Immature natural killer cell (primary cell): ENCODE results near the gene GDPD5. TPM values are rescaled to one million over a fixed set of nuclear protein-coding genes. Genes with fewer than 3 reads are reported as not detected.

ENCODE experiments used
- DNase-seq, 3 donors: peaks; one replicate each; pipeline ENCODE4 v3.0.0; 2022; ENCODE audit warnings: mixed read lengths in 1 of 3
- H3K27ac Mint-ChIP-seq, 6 donors: one replicate each; pipeline ENCODE4 v1.8.0; 2020; ENCODE audit warnings: mixed read lengths in 6 of 6, mild to moderate bottlenecking in 5 of 6, inconsistent platforms in 4 of 6, moderate library complexity in 3 of 6
- H3K27me3 Mint-ChIP-seq, 3 donors: one replicate each; pipeline ENCODE4 v1.8.0; 2020 to 2021; ENCODE audit warnings: low read depth in 3 of 3, mild to moderate bottlenecking in 3 of 3, mixed read lengths in 3 of 3, moderate library complexity in 3 of 3, inconsistent platforms in 1 of 3
- H3K36me3 Mint-ChIP-seq, 3 donors: one replicate each; pipeline ENCODE4 v1.8.0; 2020; ENCODE audit warnings: mixed read lengths in 3 of 3, inconsistent platforms in 2 of 3, mild to moderate bottlenecking in 2 of 3
- H3K4me1 Mint-ChIP-seq, 2 donors: one replicate each; pipeline ENCODE4 v1.8.0; 2020; ENCODE audit warnings: inconsistent platforms in 2 of 2, mild to moderate bottlenecking in 2 of 2, mixed read lengths in 2 of 2, moderate library complexity in 1 of 2
- H3K4me3 Mint-ChIP-seq, 5 donors: one replicate each; pipeline ENCODE4 v1.8.0; 2020; ENCODE audit warnings: mild to moderate bottlenecking in 5 of 5, mixed read lengths in 5 of 5, inconsistent platforms in 3 of 5, moderate library complexity in 3 of 5
- H3K9me3 Mint-ChIP-seq, 6 donors: one replicate each; pipeline ENCODE4 v1.8.0; 2020; ENCODE audit warnings: mild to moderate bottlenecking in 6 of 6, mixed read lengths in 6 of 6, inconsistent platforms in 4 of 6, moderate library complexity in 3 of 6
- polyA plus RNA-seq, 3 donors: library from polyadenylated mRNA; unstranded; fragments of 300-500 nt; fragmentation: Illumina TruSeq; gene quantifications; one replicate each; pipeline ENCODE4 v1.2.3, GENCODE V29; 2021

Gene GDPD5
- polyA plus RNA-seq, 3 donors from 2014 or later: 1.8 to 9.2 (median 4.1) TPM

- DNase-seq: no peak
- H3K27ac Mint-ChIP-seq: peak overlapping the region; percentile 71 to 96 (median 80)
- H3K27me3 Mint-ChIP-seq: peaks cover 0 to 2% (median 2%) of the 10 kb centered on the region in 3 donors
- peaks cover 42 to 48% of the 10 kb centered on the region in 2 donors for H3K4me1 Mint-ChIP-seq
- H3K36me3 Mint-ChIP-seq: peaks cover 0 to 6% (median 4%) of the 10 kb centered on the region in 3 donors
- H3K9me3 Mint-ChIP-seq: no peaks in the 10 kb centered on the region
- peak overlapping the region; percentile 91 to 99 (median 97) for H3K4me3 Mint-ChIP-seq
Measured at GRCh38 chr11:75563978-75564552, 38.3 kb upstream of the GDPD5 start.

GRCh38 chr11:75563501-75563977, 37.8 kb upstream of the GDPD5 start:
- Mint-ChIP-seq H3K4me3 (peak overlapping the region; percentile 91 to 99 (median 97)), H3K9me3 (no peaks in the 10 kb centered on the region), H3K4me1 (peaks cover 42 to 48% of the 10 kb centered on the region in 2 donors), H3K36me3 (peaks cover 0 to 1% (median 1%) of the 10 kb centered on the region in 3 donors), H3K27ac (peak overlapping the region; percentile 71 to 96 (median 80)), H3K27me3 (peaks cover 0 to 2% (median 2%) of the 10 kb centered on the region in 3 donors)
- no peak for DNase-seq

- H3K4me1 Mint-ChIP-seq: peaks cover 42 to 48% of the 10 kb centered on the region in 2 donors
- H3K36me3 Mint-ChIP-seq: no peaks in the 10 kb centered on the region
- peak overlapping the region; percentile 91 to 99 (median 97) for H3K4me3 Mint-ChIP-seq
- H3K27ac Mint-ChIP-seq: peak overlapping the region; percentile 72 to 96 (median 88)
- no peaks in the 10 kb centered on the region for H3K9me3 Mint-ChIP-seq
- H3K27me3 Mint-ChIP-seq: peaks cover 0 to 2% (median 2%) of the 10 kb centered on the region in 3 donors
- DNase-seq: no peak
Measured at GRCh38 chr11:75562836-75563484, 37.2 kb upstream of the GDPD5 start.

GRCh38 chr11:75562048-75562835, 36.5 kb upstream of the GDPD5 start, which contains the start of gene SERPINH1:
Gene SERPINH1, plus strand, starts transcription at chr11:75562253. Its CDS starts 4,097 bp downstream, at chr11:75566350.
- Mint-ChIP-seq H3K27ac (peak within 1 kb of the TSS; percentile 72 to 96 (median 88)), H3K36me3 (no peaks in the 10 kb centered on the region), H3K9me3 (no peaks in the 10 kb centered on the region), H3K4me1 (peaks cover 42 to 48% of the 10 kb centered on the region in 2 donors), H3K4me3 (peak within 1 kb of the TSS; percentile 91 to 99 (median 97)), H3K27me3 (peaks cover 2 to 5% (median 3%) of the 10 kb centered on the region in 3 donors)
- DNase-seq: peak; percentile 46 to 53 (median 52)

GRCh38 chr11:75561426-75562047, 35.8 kb upstream of the GDPD5 start:
- peaks cover 2 to 8% (median 3%) of the 10 kb centered on the region in 3 donors for H3K27me3 Mint-ChIP-seq
- DNase-seq: no peak
- no peaks in the 10 kb centered on the region for H3K9me3 Mint-ChIP-seq
- no peaks in the 10 kb centered on the region for H3K36me3 Mint-ChIP-seq
- H3K4me1 Mint-ChIP-seq: peaks cover 42 to 48% of the 10 kb centered on the region in 2 donors
- H3K27ac Mint-ChIP-seq: peak overlapping the region; percentile 51 to 96 (median 88)
- H3K4me3 Mint-ChIP-seq: peak overlapping the region; percentile 91 to 99 (median 97)

- H3K27me3 Mint-ChIP-seq: peaks cover 2 to 8% (median 3%) of the 10 kb centered on the region in 3 donors
- peak overlapping the region; percentile 76 to 99 (median 94) for H3K4me3 Mint-ChIP-seq
- no peaks in the 10 kb centered on the region for H3K36me3 Mint-ChIP-seq
- H3K27ac Mint-ChIP-seq: peak overlapping the region in 2 of 6 donors; percentile 65 to 87
- no peak for DNase-seq
- H3K4me1 Mint-ChIP-seq: peaks cover 37 to 41% of the 10 kb centered on the region in 2 donors
- no peaks in the 10 kb centered on the region for H3K9me3 Mint-ChIP-seq
Measured at GRCh38 chr11:75560644-75561043, 34.9 kb upstream of the GDPD5 start.

- Mint-ChIP-seq H3K4me3 (no peak overlapping the region), H3K4me1 (peaks cover 32 to 33% of the 10 kb centered on the region in 2 donors), H3K9me3 (no peaks in the 10 kb centered on the region), H3K27ac (peak overlapping the region in 1 of 6 donors; percentile 44), H3K36me3 (no peaks in the 10 kb centered on the region), H3K27me3 (peaks cover 2 to 8% (median 3%) of the 10 kb centered on the region in 3 donors)
- no peak for DNase-seq
Measured at GRCh38 chr11:75558939-75559843, 33.5 kb upstream of the GDPD5 start.

GRCh38 chr11:75557666-75558494, 32.1 kb upstream of the GDPD5 start:
- H3K27ac Mint-ChIP-seq: no peak overlapping the region
- H3K9me3 Mint-ChIP-seq: no peaks in the 10 kb centered on the region
- no peaks in the 10 kb centered on the region for H3K36me3 Mint-ChIP-seq
- no peak overlapping the region for H3K4me3 Mint-ChIP-seq
- DNase-seq: no peak
- H3K27me3 Mint-ChIP-seq: peaks cover 2 to 8% (median 3%) of the 10 kb centered on the region in 3 donors
- H3K4me1 Mint-ChIP-seq: peaks cover 19 to 20% of the 10 kb centered on the region in 2 donors

GRCh38 chr11:75556275-75556674, 30.5 kb upstream of the GDPD5 start:
- H3K27me3 Mint-ChIP-seq: peaks cover 2 to 8% (median 3%) of the 10 kb centered on the region in 3 donors
- peaks cover 6% of the 10 kb centered on the region in 2 donors for H3K4me1 Mint-ChIP-seq
- H3K9me3 Mint-ChIP-seq: no peaks in the 10 kb centered on the region
- H3K36me3 Mint-ChIP-seq: no peaks in the 10 kb centered on the region
- DNase-seq: no peak
- no peak overlapping the region for H3K27ac Mint-ChIP-seq
- H3K4me3 Mint-ChIP-seq: no peak overlapping the region

- H3K9me3 Mint-ChIP-seq: no peaks in the 10 kb centered on the region
- no peak for DNase-seq
- H3K27me3 Mint-ChIP-seq: peaks cover 2 to 8% (median 3%) of the 10 kb centered on the region in 3 donors
- no peak overlapping the region for H3K27ac Mint-ChIP-seq
- no peaks in the 10 kb centered on the region for H3K36me3 Mint-ChIP-seq
- no peaks in the 10 kb centered on the region for H3K4me1 Mint-ChIP-seq
- no peak overlapping the region for H3K4me3 Mint-ChIP-seq
Measured at GRCh38 chr11:75555079-75555811, 29.5 kb upstream of the GDPD5 start.

GRCh38 chr11:75554258-75555022, 28.7 kb upstream of the GDPD5 start:
- Mint-ChIP-seq H3K4me3 (no peak overlapping the region), H3K27me3 (peaks cover 2 to 6% (median 3%) of the 10 kb centered on the region in 3 donors), H3K4me1 (no peaks in the 10 kb centered on the region), H3K36me3 (no peaks in the 10 kb centered on the region), H3K9me3 (no peaks in the 10 kb centered on the region), H3K27ac (no peak overlapping the region)
- DNase-seq: no peak
